PFSK-1 (cell line): ENCODE measurements around the gene CENPX.
A peak's percentile ranks its signal among the peaks of the same experiment; 100 is the strongest.

Experiments used
- FOXP2 ChIP-seq: optimal IDR thresholded peaks from 2 replicates; pipeline ENCODE3; 2011; ENCODE audit warnings: borderline replicate concordance, control low read depth, inconsistent platforms; ENCODE audit not compliant: insufficient read depth; ENCODE audit errors: extremely low read length, extremely low read depth
- POLR2AphosphoS5 ChIP-seq: IDR thresholded peaks from 2 replicates; pipeline ENCODE4 v1.6.1; 2012; ENCODE audit warnings: low read depth, mild to moderate bottlenecking, control low read depth, low read length, moderate library complexity
- SIN3A ChIP-seq: IDR thresholded peaks from 2 replicates; pipeline ENCODE4 v1.6.1; 2012; ENCODE audit warnings: mild to moderate bottlenecking, low read length, moderate library complexity, borderline replicate concordance; ENCODE audit not compliant: insufficient read depth
- TAF1 ChIP-seq: IDR thresholded peaks from 2 replicates; pipeline ENCODE4 v1.6.1; 2012; ENCODE audit warnings: low read length, control low read depth, borderline replicate concordance; ENCODE audit not compliant: insufficient read depth
- TF ChIP-seq, protein P1 (sequence below), 2 experiments: IDR thresholded peaks; 2 replicates each; pipeline versions ENCODE4 v1.6.1 to v1.8.0; 2011 to 2012; ENCODE audit warnings: low read depth in 2 of 2, low read length in 2 of 2, control low read depth in 1 of 2, inconsistent platforms in 1 of 2, mild to moderate bottlenecking in 1 of 2, moderate library complexity in 1 of 2; ENCODE audit not compliant: insufficient read depth in 1 of 2

The CENPX gene

GRCh38 chr17:82031303-82031884 is 8.7 kb upstream of the CENPX start, which contains the start of gene RAC3:
Gene RAC3 (plus strand): TSS chr17:82031678. CDS start chr17:82031762, 84 bp downstream.
- TF ChIP-seq FOXP2 (no peak), SIN3A (no peak), TAF1 (no peak), POLR2AphosphoS5 (no peak)

- TF ChIP-seq, protein P1, sequence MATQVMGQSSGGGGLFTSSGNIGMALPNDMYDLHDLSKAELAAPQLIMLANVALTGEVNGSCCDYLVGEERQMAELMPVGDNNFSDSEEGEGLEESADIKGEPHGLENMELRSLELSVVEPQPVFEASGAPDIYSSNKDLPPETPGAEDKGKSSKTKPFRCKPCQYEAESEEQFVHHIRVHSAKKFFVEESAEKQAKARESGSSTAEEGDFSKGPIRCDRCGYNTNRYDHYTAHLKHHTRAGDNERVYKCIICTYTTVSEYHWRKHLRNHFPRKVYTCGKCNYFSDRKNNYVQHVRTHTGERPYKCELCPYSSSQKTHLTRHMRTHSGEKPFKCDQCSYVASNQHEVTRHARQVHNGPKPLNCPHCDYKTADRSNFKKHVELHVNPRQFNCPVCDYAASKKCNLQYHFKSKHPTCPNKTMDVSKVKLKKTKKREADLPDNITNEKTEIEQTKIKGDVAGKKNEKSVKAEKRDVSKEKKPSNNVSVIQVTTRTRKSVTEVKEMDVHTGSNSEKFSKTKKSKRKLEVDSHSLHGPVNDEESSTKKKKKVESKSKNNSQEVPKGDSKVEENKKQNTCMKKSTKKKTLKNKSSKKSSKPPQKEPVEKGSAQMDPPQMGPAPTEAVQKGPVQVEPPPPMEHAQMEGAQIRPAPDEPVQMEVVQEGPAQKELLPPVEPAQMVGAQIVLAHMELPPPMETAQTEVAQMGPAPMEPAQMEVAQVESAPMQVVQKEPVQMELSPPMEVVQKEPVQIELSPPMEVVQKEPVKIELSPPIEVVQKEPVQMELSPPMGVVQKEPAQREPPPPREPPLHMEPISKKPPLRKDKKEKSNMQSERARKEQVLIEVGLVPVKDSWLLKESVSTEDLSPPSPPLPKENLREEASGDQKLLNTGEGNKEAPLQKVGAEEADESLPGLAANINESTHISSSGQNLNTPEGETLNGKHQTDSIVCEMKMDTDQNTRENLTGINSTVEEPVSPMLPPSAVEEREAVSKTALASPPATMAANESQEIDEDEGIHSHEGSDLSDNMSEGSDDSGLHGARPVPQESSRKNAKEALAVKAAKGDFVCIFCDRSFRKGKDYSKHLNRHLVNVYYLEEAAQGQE (IDR thresholded peaks at IDR 0.05; ENCODE audit: insufficient read depth in 1 of 2, low read depth in 2 of 2, low read length in 2 of 2) = no peak
- TF ChIP-seq FOXP2 = no peak
- peak; percentile 44; the same call in 1 of the 2 replicates for TF ChIP-seq POLR2AphosphoS5
- TF ChIP-seq TAF1 = no peak
- TF ChIP-seq SIN3A = 0 out of 2 replicates have a peak, but pooled peaks have one; percentile 20
Observed at GRCh38 chr17:82030470-82031302, 8.0 kb upstream of the CENPX start.

GRCh38 chr17:82029990-82030469 is 7.4 kb upstream of the CENPX start:
- TF ChIP-seq POLR2AphosphoS5 (no peak), SIN3A (no peak), TAF1 (no peak), FOXP2 (no peak)
- TF ChIP-seq, protein P1 (IDR thresholded peaks at IDR 0.05; ENCODE audit: insufficient read depth in 1 of 2, low read depth in 2 of 2, low read length in 2 of 2) = no peak

- TF ChIP-seq FOXP2 = no peak
- TF ChIP-seq POLR2AphosphoS5 = no peak
- TF ChIP-seq TAF1 = no peak
- TF ChIP-seq, protein P1 (IDR thresholded peaks at IDR 0.05; ENCODE audit: insufficient read depth in 1 of 2, low read depth in 2 of 2, low read length in 2 of 2) = no peak
- no peak for TF ChIP-seq SIN3A
Observed at GRCh38 chr17:82029391-82029790, 6.7 kb upstream of the CENPX start.

GRCh38 chr17:82028966-82029365 is 6.3 kb upstream of the CENPX start:
- TF ChIP-seq TAF1 = no peak
- TF ChIP-seq FOXP2 = no peak
- TF ChIP-seq POLR2AphosphoS5 = no peak
- TF ChIP-seq, protein P1 (IDR thresholded peaks at IDR 0.05; ENCODE audit: insufficient read depth in 1 of 2, low read depth in 2 of 2, low read length in 2 of 2) = no peak
- TF ChIP-seq SIN3A = no peak
